NB4 (cell line): ENCODE measurements around the gene ZBTB8OS.
A peak's percentile ranks its signal among the peaks of the same experiment; 100 is the strongest.

ENCODE experiments used
- DNase-seq: peaks from one replicate; pipeline ENCODE4 v3.0.0; 2010; ENCODE audit warnings: low read depth
- H3K4me3 ChIP-seq: one replicate; pipeline ENCODE4 v1.5.1; 2011; ENCODE audit warnings: mild to moderate bottlenecking, low read depth, low read length, moderate library complexity
- CTCF ChIP-seq: IDR thresholded peaks from one replicate; pipeline ENCODE4 v1.5.1; 2012; ENCODE audit warnings: low read depth, low read length
- MAX ChIP-seq: IDR thresholded peaks from 2 replicates; pipeline ENCODE4 v1.6.1; 2011; ENCODE audit warnings: low read depth, low read length
- MYC ChIP-seq: IDR thresholded peaks from 2 replicates; pipeline ENCODE4 v1.6.1; 2011; ENCODE audit warnings: low read depth, low read length
- POLR2A ChIP-seq: IDR thresholded peaks from 2 replicates; pipeline ENCODE4 v1.6.1; 2011; ENCODE audit warnings: mild to moderate bottlenecking; ENCODE audit not compliant: insufficient read length; ENCODE audit errors: extremely low read depth

ZBTB8OS gene

DNA sequence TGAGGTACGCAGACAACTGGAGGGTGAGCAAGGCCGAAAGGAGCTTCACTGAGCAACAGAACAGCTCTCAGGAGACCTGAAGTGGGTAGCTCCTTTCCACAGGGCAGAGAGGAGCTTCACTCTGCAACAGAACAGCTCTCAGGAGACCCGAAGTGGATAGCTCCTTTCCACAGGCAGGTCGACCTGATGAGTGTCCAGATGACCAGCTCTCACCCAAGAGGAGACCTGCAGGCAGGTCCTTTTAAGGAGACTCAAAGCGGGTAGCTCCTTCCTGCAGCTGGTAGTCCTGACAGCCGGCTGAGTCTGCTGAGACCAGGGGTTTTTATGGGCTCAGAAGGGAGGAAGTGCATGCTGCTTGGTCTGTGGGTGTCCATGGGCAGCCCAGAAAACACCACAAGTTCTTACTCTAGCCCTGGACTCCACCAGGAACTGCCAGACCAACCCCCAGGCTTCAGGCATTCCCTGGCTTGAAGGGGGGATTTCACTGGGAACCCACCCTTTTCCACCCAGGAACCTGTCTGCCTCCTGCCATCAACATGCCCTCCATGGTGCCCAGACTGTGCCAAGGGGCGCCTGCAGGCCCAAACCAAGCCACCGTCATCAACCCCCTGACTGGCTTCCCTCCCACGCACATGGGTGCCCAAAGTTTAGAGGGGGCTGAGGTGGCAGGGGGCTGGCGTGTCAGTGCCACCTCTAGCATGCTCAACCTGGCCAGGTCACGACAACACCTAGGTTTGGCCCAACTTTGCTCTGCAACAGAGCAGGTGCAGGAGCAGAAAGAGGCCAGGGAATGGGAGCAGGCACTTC lies 43.6 kb downstream of the ZBTB8OS start:
- no peak overlapping the region for H3K4me3 ChIP-seq
- peak; percentile 21 for DNase-seq
- TF ChIP-seq MAX (no peak), CTCF (no peak), MYC (no peak), POLR2A (no peak)

GRCh38 chr1:32605711-32606424 lies 44.5 kb downstream of the ZBTB8OS start:
- no peak for DNase-seq
- no peak overlapping the region for H3K4me3 ChIP-seq
- TF ChIP-seq CTCF: no peak
- no peak for TF ChIP-seq POLR2A
- no peak for TF ChIP-seq MYC
- TF ChIP-seq MAX: no peak

DNA sequence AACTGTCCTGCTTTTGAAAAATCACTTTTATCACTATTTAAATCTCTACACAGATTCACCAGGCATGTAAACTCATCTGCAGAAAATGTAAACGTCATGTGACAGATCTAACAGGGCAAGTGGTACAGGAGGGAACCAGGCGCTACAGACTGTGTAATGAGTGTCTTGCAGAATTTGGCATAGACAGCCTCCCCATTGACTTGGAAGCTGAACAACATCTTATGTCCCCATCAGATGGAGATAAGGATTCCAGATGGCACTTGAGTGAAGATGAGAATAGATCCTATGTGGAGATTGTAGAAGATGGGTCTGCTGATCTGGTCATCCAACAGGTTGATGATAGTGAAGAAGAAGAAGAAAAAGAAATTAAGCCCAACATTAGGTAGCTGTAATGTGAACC lies 50.3 kb downstream of the ZBTB8OS start:
- no peak overlapping the region for H3K4me3 ChIP-seq
- TF ChIP-seq CTCF: no peak
- no peak for TF ChIP-seq MAX
- no peak for TF ChIP-seq MYC
- TF ChIP-seq POLR2A: no peak
- DNase-seq: no peak

GRCh38 chr1:32592943-32593342 lies 57.4 kb downstream of the ZBTB8OS start:
- TF ChIP-seq CTCF (no peak), POLR2A (no peak), MYC (no peak), MAX (no peak)
- no peak overlapping the region for H3K4me3 ChIP-seq
- no peak for DNase-seq

- no peak for DNase-seq
- no peak overlapping the region for H3K4me3 ChIP-seq
- no peak for TF ChIP-seq MAX
- no peak for TF ChIP-seq MYC
- no peak for TF ChIP-seq CTCF
- TF ChIP-seq POLR2A: no peak
Measured at GRCh38 chr1:32580348-32581017, 69.9 kb downstream of the ZBTB8OS start.
